HG03280 (cell line): ENCODE results near the gene CRYBA4.
A peak's percentile ranks its signal among the peaks of the same experiment; 100 is the strongest.

Experiments
- ATAC-seq: cut with Tn5 transposase; IDR thresholded peaks from one replicate; pipeline ENCODE4 v1.9.1; 2021; ENCODE audit warnings: mild to moderate bottlenecking, moderate library complexity; ENCODE audit not compliant: unreplicated experiment

Gene CRYBA4

GRCh38 chr22:26658671-26659478, 37.1 kb downstream of the CRYBA4 start:
- ATAC-seq = peak; percentile 49

GRCh38 chr22:26660356-26660755, 38.6 kb downstream of the CRYBA4 start:
- no peak for ATAC-seq

GRCh38 chr22:26660961-26661578, 39.3 kb downstream of the CRYBA4 start:
- ATAC-seq = no peak

- ATAC-seq = no peak
Observed at GRCh38 chr22:26662160-26662559, 40.4 kb downstream of the CRYBA4 start.

- no peak for ATAC-seq
Observed at GRCh38 chr22:26663374-26663923, 41.7 kb downstream of the CRYBA4 start.

DNA sequence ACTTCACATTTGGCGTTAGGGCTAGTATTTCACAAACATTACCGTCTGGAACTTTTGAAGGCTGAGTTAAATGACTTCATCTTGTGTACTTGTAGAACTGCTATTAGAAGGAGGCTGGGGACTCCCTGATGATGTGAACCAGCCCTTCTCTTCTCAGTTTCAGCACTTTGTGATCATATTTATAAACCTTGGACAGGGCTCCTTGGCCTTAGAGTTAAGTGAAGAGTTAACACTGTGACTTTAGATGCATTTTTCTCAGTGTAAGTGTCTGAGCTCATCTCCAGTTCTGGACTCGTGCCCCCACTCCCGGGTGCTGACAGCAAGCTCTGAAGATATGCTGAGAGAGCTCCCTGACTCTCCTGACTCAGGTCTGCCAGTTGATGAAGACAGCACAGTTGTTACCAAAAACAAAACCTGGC, 44.1 kb downstream of the CRYBA4 start:
- no peak for ATAC-seq

DNA sequence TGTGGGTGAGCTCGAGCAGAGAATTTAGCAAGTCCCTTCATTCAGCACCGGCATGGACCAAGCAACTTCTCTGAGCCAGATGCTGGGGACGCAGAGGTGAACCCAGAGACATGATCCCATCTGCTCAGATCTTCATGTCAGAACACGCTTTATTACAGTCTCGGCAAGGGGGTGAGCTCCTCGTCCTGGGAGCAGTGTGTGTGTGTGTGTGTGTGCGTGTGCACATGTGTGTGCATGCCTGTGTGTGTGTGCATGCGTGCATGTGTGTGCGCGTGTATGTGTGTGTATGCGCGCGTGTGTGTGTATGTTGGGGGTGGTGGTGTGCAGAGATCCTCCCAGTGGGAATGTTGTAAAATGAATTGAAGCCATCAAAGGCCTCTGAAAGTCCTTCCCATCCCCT, 45.4 kb downstream of the CRYBA4 start:
- ATAC-seq = no peak

DNA sequence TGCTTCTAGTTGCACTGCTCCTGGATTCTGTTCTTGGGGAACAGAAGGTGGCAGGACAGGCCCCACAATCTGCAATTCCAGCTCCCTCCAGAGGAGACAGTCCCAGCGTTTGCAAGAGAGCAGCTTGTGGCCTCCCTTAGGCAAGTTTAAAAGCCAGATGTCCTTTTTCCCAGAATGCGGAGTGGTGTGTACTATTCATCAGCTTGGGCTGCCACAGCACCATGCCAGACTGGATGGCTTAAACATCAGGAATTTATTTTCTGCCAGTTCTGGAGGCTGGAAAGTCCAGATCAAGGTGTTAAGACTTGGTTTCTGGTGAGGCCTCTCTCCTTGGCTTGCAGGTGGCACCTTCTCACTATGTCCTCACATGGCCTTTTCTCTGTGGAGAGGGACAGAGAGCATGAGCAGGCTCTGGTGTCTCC, 47.3 kb downstream of the CRYBA4 start:
- ATAC-seq = no peak

DNA sequence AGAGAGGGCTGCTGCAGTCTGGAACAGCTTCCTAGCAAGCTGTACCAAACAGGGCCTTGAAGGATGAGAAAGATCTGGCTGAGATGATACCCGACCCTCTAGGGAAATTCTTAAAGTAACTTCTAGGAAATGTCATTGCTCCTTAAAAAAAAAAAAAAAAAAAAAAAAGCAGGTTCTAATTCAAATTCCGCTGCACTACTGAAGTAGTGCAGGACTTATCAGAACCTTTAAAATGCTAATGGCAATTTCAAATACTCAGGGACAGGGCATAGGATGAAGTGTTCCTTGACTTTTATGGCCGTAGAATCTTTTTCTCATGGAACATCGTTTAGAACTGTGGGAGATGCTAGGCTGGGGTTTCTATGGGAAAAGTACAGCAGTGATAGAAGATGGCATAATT, 48.7 kb downstream of the CRYBA4 start:
- ATAC-seq = no peak

DNA sequence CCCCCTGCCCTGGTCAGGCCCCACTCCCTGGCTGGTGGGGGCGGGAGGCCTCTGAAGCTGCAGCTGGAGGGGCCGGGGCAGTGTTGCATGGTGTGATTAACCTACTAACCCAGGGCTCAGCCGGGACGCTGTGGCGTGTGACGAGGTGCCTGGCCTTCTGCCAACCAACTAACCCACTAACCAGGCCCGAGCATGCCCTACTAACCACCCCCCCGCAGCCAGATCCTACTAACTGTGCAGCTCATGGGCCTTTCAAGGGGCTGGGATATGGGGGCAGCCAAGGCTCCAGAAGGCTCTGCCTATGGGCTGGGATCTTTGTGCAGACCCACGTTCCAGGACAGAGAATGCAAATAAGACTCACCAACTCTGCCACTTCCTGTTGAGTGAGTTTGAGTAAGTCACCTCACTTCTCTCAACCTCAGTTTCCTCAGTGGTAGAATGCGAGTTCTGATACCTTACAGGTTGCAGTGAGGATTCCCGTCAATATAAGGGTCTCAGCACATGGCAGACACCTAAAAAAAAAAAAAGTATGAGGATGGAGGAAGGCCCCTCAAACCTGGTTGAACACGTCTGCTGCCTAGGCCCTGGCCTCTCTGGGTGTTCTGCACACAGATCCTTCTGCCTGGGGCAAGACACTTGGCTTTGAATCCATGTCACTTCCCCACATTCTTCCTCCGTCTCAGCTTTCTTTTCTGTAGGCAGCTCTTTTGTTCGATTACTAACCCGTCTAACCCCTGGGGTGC, 49.7 kb downstream of the CRYBA4 start:
- no peak for ATAC-seq

GRCh38 chr22:26672060-26672471, 50.3 kb downstream of the CRYBA4 start:
- ATAC-seq = peak; percentile 4

- peak; percentile 59 for ATAC-seq
Observed at GRCh38 chr22:26672590-26673468, 51.1 kb downstream of the CRYBA4 start.

- ATAC-seq = no peak
Observed at GRCh38 chr22:26673486-26673885, 51.7 kb downstream of the CRYBA4 start.

- ATAC-seq = no peak
Observed at GRCh38 chr22:26674211-26675190, 52.7 kb downstream of the CRYBA4 start.

GRCh38 chr22:26675687-26676268, 54.0 kb downstream of the CRYBA4 start:
- no peak for ATAC-seq

- no peak for ATAC-seq
Observed at GRCh38 chr22:26677217-26677616, 55.5 kb downstream of the CRYBA4 start.

- no peak for ATAC-seq
Observed at GRCh38 chr22:26679003-26679629, 57.4 kb downstream of the CRYBA4 start.
